GM04503 (cell line): ENCODE data around the gene SGCE.

Source experiments
- DNase-seq: peaks from one replicate; pipeline ENCODE4 v3.0.0-alpha.2; 2012; ENCODE audit warnings: low read depth

SGCE gene

GRCh38 chr7:94623820-94624219 is 32.1 kb downstream of the SGCE start:
- no peak for DNase-seq

DNA sequence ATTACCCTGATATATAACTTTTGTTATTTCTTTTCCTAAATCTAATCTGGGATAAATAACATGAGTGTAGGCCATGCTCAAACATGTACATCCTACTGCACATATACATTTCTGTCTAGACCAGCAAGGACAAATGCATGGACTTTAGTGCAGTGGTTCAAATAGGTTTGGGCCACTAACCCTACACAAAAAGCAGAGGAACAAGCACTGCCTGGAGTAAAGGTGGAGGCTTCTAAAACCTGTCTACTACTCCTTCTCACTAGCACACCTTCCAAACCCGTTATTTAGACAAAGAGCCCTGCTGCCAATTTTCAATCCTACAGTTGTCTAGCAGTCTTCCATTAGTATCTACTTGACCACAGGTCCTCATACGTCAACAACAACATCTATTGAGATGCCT is 34.8 kb downstream of the SGCE start:
- no peak for DNase-seq

DNA sequence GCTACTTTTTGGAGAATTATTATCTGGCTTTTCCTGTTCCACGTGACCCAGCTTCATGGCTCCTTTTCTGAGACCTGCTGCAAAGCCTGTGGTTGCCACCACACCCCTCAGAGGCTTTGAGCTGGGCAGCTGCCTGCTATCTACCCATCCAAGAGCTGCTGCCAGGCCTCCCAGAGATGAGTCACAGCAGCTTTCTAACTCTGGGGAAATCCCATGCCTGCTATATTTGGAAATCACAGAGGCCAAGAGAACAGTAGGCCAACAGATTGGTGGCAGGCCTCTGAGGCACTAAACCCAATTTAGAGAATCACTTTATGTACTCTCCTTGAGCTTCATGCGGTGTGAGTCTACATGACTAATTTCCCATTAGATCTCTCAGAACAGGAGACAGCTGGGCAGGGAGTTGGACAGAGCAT is 35.2 kb downstream of the SGCE start:
- DNase-seq, result peak; percentile 90

GRCh38 chr7:94618126-94618525 is 37.8 kb downstream of the SGCE start:
- no peak for DNase-seq

- no peak for DNase-seq
These were observed 39.1 kb downstream of the SGCE start for GRCh38 chr7:94616855-94617254.

GRCh38 chr7:94615666-94616065 is 40.3 kb downstream of the SGCE start:
- no peak for DNase-seq

DNA sequence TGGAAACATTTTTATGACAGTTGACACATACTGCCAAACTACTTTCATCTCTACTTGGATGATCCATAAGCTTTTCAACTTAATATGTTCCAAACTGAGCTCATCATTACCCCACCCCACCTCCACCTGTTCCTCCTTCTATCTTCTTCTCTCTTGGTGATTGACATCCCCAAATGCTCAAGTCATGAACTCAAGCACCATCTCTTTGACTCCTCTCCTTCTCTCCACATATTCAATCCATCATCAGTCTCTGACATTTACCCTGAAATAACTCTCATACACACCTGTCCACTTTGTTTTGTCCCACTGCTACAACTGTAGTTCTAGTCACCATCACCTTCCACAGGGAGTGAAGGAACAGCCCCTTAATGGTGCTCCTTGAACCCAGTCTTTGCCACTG is 43.3 kb downstream of the SGCE start:
- no peak for DNase-seq

- DNase-seq, result no peak
These were observed 43.7 kb downstream of the SGCE start for GRCh38 chr7:94612253-94612652.

DNA sequence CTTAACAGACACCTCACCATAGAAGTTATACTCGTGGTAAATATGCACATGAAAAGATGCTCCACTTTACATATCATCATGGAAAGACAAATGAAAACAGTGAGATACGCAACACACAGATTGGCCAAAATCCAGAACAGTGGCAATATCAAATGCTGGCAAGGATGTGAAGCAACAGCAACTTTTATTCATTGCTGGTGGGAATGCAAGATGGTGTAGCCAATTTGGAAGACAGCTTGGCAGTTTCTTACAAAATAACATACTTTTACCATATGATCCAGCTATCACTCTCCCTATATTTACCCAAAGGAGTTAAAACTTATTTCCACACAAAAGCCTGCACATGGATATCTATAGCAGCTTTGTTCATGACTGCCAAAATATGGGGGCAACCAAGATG is 46.4 kb downstream of the SGCE start:
- DNase-seq, result no peak

- no peak for DNase-seq
These were observed 50.9 kb downstream of the SGCE start for GRCh38 chr7:94605031-94605430.

DNA sequence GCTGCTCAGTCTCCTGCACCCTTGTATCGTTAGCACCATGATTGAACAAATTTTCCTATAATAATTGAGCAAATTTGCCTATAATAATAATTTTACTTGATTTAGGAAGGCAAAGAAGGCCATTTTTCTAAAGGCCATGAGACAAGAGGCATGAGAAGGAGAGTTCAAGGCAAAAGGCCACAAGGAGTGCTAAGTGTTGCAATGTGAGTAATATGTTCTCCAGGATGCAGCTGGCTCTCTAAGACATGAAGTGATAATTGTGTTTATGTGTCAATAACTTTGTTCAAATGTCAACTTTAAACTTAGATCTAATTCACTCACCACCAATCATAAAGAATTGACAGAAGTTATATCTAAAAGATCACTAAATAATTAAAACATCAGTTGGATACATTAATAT is 53.8 kb downstream of the SGCE start:
- DNase-seq, result no peak

GRCh38 chr7:94600267-94600666 is 55.7 kb downstream of the SGCE start:
- DNase-seq, result no peak

DNA sequence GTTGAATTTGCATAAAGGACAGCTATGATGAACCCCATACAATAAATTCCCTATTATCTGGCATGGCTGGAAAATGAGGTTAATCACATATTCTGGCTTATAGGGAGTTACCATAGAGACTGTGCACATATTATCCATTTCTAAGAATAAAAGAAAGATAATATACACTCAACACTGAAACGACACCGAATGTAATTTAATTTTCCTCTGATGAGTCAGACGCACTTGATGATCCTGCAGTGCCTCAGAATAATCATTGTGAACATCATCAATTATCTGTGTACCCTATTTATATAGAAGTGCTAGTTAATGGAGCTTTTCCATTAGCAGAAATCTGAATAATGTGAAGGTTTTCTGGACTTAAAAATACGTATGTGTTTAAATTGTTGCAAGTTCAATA is 60.2 kb downstream of the SGCE start:
- no peak for DNase-seq

DNA sequence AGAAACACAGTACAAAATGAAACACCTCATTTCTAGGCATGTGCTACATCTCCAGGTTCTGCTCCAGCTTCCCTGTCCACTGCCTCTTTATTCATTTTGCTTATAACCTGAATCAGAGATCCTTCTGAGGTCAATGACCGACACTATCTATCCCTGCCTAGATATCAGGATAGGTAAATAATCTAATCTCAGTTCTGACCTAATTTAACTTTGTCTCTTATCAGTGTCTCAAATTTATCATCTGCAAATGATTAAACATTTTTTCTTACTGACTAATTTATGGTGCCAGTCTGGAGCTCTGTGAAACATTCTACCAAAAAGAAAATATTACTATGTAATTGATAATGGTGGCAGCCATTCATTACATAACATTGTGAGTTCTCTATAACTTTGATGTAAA is 61.1 kb downstream of the SGCE start:
- no peak for DNase-seq

- DNase-seq, result no peak
These were observed 64.8 kb downstream of the SGCE start for GRCh38 chr7:94591176-94591575.

DNA sequence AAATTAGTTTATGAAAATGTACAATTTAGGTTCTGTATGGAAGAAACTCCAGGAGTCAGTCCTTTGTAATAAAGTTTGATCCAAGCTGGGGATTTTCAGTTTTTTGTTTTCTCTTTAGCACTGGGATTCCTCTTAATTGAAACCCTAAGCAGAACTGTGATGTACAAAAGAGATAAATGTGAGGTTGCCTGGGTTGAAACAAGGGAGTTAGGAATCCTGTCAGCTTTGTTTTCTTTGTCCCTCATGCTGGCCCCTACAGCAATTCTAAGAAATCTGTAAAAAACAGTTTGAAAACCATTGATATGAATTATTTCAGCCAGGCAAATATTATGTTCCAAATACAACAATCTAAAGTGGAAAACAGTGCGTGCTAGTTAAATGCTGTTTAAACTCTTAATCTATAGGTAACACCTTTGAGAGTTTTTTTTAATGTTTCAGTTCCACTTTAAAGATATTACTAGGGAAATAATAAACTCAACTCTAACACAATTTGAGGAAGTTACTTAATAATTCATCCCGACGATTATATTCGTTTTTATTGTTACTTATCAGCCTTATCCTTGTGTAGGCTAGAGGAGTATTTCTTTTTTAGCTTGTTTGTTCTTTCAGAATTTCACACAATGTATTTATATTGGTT is 65.3 kb downstream of the SGCE start:
- DNase-seq, result no peak

- no peak for DNase-seq
These were observed 67.9 kb downstream of the SGCE start for GRCh38 chr7:94588075-94588474.

GRCh38 chr7:94584113-94584512 is 71.8 kb downstream of the SGCE start:
- DNase-seq, result no peak

DNA sequence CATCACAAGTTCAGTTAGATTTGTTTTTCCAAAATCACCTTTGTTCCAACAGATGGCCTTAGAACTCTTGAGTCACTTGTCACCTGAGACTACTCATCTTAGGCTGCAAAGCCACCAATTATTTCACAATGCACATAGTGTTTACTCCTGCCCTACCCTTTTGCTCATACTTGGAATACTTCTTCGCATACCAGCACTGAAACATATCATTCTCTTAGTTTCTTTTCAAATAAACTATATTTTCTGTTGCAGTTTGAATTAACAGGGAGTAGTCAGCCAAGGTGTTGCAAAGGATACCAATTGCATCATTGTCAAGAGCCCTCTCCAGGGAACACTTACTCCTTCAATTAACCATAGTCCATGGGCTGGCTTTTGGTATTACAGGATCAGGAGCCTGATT is 75.3 kb downstream of the SGCE start:
- peak; percentile 24 for DNase-seq

GRCh38 chr7:94579470-94579869 is 76.5 kb downstream of the SGCE start:
- DNase-seq, result no peak

DNA sequence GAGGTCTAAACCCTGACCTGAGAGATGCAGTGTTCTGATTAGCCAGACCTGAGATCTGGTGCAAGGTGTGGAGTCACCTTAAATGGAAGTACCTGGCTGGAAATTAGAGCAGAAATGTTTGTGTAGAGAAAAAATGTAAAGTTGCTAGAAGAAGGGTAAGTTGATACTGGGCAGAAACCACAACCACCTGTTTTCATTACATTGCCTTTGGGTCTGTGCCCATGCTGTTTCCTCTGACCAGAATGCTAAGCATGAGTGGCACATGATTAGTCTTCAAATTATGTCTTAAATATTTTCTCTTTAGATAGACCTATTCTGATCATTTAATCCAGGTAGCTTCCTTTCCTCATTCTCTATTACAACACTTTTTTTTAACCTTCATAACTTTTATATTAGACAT is 77.3 kb downstream of the SGCE start:
- DNase-seq, result no peak

GRCh38 chr7:94577357-94577756 is 78.6 kb downstream of the SGCE start:
- no peak for DNase-seq

GRCh38 chr7:94576316-94576715 is 79.6 kb downstream of the SGCE start:
- no peak for DNase-seq

GRCh38 chr7:94575646-94576045 is 80.3 kb downstream of the SGCE start:
- DNase-seq, result no peak

- no peak for DNase-seq
These were observed 84.1 kb downstream of the SGCE start for GRCh38 chr7:94571816-94572215.
